Activated naive CD8-positive, alpha-beta T cell (primary cell): ENCODE results near the gene ARFGAP3.
A peak's percentile ranks its signal among the peaks of the same experiment; 100 is the strongest.

Experiments used
- H3K27ac Mint-ChIP-seq: one replicate; pipeline ENCODE4 v1.8.0; 2021; ENCODE audit warnings: mixed read lengths
- H3K27me3 Mint-ChIP-seq: one replicate; pipeline ENCODE4 v1.8.0; 2021; ENCODE audit warnings: mixed read lengths
- H3K36me3 Mint-ChIP-seq: one replicate; pipeline ENCODE4 v1.8.0; 2021; ENCODE audit warnings: mixed read lengths
- H3K4me1 Mint-ChIP-seq: one replicate; pipeline ENCODE4 v1.8.0; 2021; ENCODE audit warnings: low read depth, mixed read lengths
- H3K4me3 Mint-ChIP-seq: one replicate; pipeline ENCODE4 v1.8.0; 2021; ENCODE audit warnings: mild to moderate bottlenecking, mixed read lengths
- H3K9me3 Mint-ChIP-seq: one replicate; pipeline ENCODE4 v1.8.0; 2021; ENCODE audit warnings: low read depth, mixed read lengths

Gene ARFGAP3

GRCh38 chr22:42856865-42857704 lies at the start of gene ARFGAP3:
TSS of gene ARFGAP3 (minus strand) at chr22:42857273. CDS start at chr22:42857182, 91 bp downstream.
- Mint-ChIP-seq H3K4me3 (peak within 1 kb of the TSS; percentile 89), H3K27ac (peak within 1 kb of the TSS; percentile 90), H3K9me3 (no peaks in the 10 kb centered on the region), H3K27me3 (no peaks in the 10 kb centered on the region), H3K4me1 (peaks cover 13% of the 10 kb centered on the region), H3K36me3 (peaks cover 3% of the 10 kb centered on the region)

- Mint-ChIP-seq H3K36me3 (no peaks in the 10 kb centered on the region), H3K27me3 (no peaks in the 10 kb centered on the region), H3K27ac (no peak overlapping the region)
Measured at GRCh38 chr22:42905702-42906183, 48.7 kb upstream of the ARFGAP3 start.

DNA sequence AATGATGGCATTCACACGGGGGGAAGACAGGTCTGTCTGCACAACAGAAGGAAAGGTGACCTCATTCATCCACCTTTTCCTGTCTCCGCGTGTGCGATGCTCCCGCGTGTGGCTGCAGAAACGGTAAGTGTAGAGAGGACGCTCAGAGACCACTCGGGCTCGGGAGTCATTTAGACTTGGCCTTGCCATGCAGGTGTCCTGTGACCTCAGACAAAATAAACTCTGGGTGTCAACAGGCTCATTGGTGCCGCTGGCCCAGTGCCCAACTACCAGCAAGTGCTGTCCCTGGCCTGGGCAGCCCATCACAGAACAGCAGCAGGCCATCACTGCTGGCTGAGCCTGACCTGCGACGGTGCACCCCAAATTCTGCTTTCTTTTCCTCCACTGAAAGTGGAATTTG lies 48.1 kb upstream of the ARFGAP3 start:
- Mint-ChIP-seq H3K4me3 (no peak overlapping the region), H3K4me1 (no peaks in the 10 kb centered on the region), H3K27me3 (no peaks in the 10 kb centered on the region), H3K9me3 (no peaks in the 10 kb centered on the region), H3K36me3 (no peaks in the 10 kb centered on the region), H3K27ac (no peak overlapping the region)

More at GRCh38 chr22:42905702-42906183, 48.7 kb upstream of the ARFGAP3 start:
- Mint-ChIP-seq H3K9me3 (no peaks in the 10 kb centered on the region), H3K4me1 (no peaks in the 10 kb centered on the region), H3K4me3 (no peak overlapping the region)

- no peaks in the 10 kb centered on the region for H3K27me3 Mint-ChIP-seq
- H3K4me3 Mint-ChIP-seq: no peak overlapping the region
Measured at GRCh38 chr22:42904050-42904449, 47.0 kb upstream of the ARFGAP3 start.

GRCh38 chr22:42902875-42903510 lies 45.9 kb upstream of the ARFGAP3 start:
- H3K27ac Mint-ChIP-seq: no peak overlapping the region
- H3K36me3 Mint-ChIP-seq: no peaks in the 10 kb centered on the region
- H3K4me1 Mint-ChIP-seq: peaks cover 3% of the 10 kb centered on the region
- no peaks in the 10 kb centered on the region for H3K27me3 Mint-ChIP-seq
- no peak overlapping the region for H3K4me3 Mint-ChIP-seq
- H3K9me3 Mint-ChIP-seq: no peaks in the 10 kb centered on the region

More at GRCh38 chr22:42904050-42904449, 47.0 kb upstream of the ARFGAP3 start:
- peaks cover 3% of the 10 kb centered on the region for H3K4me1 Mint-ChIP-seq
- no peak overlapping the region for H3K27ac Mint-ChIP-seq
- no peaks in the 10 kb centered on the region for H3K36me3 Mint-ChIP-seq
- H3K9me3 Mint-ChIP-seq: no peaks in the 10 kb centered on the region

- no peak overlapping the region for H3K27ac Mint-ChIP-seq
- H3K9me3 Mint-ChIP-seq: no peaks in the 10 kb centered on the region
- no peaks in the 10 kb centered on the region for H3K36me3 Mint-ChIP-seq
- H3K27me3 Mint-ChIP-seq: no peaks in the 10 kb centered on the region
- H3K4me3 Mint-ChIP-seq: no peak overlapping the region
- H3K4me1 Mint-ChIP-seq: peaks cover 6% of the 10 kb centered on the region
Measured at GRCh38 chr22:42901790-42902508, 44.9 kb upstream of the ARFGAP3 start.

DNA sequence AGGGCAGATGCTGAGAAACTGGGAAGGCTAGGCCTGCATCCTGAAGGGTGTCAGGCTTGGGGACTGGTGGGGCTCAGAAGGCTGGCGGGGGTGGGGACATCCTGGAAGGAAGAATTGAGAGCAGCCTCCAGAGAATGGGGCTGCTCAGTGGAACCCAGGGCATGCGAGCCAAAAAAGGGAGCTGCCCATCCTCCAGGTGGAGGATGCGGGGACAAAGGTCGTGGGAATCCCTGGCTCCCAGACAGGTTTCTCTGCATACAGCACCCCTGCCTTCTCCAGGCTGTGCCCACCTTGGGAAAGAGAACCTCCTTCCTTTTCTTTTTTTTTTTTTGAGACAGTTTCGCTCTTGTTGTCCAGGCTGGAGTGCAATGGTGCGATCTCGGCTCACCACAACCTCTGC lies 40.9 kb upstream of the ARFGAP3 start:
- Mint-ChIP-seq H3K4me1 (peaks cover 37% of the 10 kb centered on the region), H3K9me3 (no peaks in the 10 kb centered on the region), H3K36me3 (no peaks in the 10 kb centered on the region), H3K27me3 (no peaks in the 10 kb centered on the region), H3K27ac (no peak overlapping the region), H3K4me3 (no peak overlapping the region)

- peaks cover 37% of the 10 kb centered on the region for H3K4me1 Mint-ChIP-seq
Measured at GRCh38 chr22:42895541-42895981, 38.5 kb upstream of the ARFGAP3 start.

DNA sequence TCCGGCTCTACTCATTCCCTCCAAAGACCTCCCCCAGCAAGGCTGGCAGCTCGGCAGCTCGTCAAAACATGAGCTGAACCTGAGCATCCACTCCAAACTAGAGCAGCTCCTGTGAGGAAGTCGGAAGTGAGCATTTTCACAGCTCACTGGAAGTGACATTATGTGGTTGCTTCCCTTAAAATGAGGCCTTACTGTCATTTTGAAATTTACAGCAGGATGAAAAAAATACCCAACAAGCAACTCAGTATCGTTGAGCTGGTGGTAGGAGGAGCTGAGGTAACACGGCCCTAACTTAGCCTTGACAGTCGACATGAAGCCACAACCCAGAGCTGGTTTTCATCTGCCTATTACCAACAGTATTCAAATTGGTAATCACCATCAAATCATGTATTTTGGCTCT lies 38.0 kb upstream of the ARFGAP3 start:
- H3K36me3 Mint-ChIP-seq: no peaks in the 10 kb centered on the region
- no peaks in the 10 kb centered on the region for H3K27me3 Mint-ChIP-seq
- peak overlapping the region; percentile 65 for H3K27ac Mint-ChIP-seq
- no peaks in the 10 kb centered on the region for H3K9me3 Mint-ChIP-seq
- peaks cover 37% of the 10 kb centered on the region for H3K4me1 Mint-ChIP-seq
- H3K4me3 Mint-ChIP-seq: peak overlapping the region; percentile 12

More at GRCh38 chr22:42895541-42895981, 38.5 kb upstream of the ARFGAP3 start:
- H3K36me3 Mint-ChIP-seq: no peaks in the 10 kb centered on the region
- H3K9me3 Mint-ChIP-seq: no peaks in the 10 kb centered on the region
- H3K27ac Mint-ChIP-seq: peak overlapping the region; percentile 19
- H3K27me3 Mint-ChIP-seq: no peaks in the 10 kb centered on the region
- peak overlapping the region; percentile 12 for H3K4me3 Mint-ChIP-seq

- no peak overlapping the region for H3K4me3 Mint-ChIP-seq
- no peak overlapping the region for H3K27ac Mint-ChIP-seq
- H3K27me3 Mint-ChIP-seq: no peaks in the 10 kb centered on the region
- H3K9me3 Mint-ChIP-seq: no peaks in the 10 kb centered on the region
- H3K4me1 Mint-ChIP-seq: peaks cover 37% of the 10 kb centered on the region
- peaks cover 3% of the 10 kb centered on the region for H3K36me3 Mint-ChIP-seq
Measured at GRCh38 chr22:42893371-42894150, 36.5 kb upstream of the ARFGAP3 start.

DNA sequence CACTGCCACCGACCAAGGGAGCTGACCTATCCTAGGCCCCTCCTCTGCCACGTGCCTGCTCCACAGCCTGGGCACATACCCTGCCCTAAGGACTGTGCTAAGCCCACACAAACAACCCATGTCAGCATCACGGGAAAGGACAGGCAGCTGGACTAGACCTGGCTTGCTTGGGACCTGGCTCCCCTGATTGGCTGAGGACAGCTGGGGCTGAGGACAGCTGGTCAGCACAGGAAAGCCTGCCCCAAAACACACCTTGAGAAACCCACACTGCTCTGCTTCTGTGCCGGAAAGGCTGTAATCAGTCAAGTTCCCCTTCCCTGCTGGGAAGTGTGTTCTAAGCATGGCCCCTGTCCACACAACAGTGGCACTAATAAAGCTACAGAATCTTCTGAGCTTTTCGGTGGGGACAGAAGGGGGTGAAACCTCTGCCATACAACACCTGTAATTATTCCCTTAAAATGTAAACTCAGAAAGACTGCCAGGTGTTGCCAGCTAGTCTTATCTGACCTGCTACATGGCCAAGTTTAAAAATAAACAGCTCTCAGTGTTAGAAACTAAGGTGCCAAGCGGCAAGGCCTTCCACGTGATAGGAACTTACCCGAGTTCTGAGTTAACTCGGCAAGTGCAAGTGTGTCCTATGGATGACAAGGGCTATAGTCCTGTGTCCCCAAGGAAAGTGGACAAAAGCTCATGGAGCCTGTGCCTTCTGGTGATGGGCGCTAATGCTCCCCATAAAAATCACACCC lies 35.7 kb upstream of the ARFGAP3 start:
- Mint-ChIP-seq H3K9me3 (no peaks in the 10 kb centered on the region), H3K4me3 (no peak overlapping the region), H3K36me3 (peaks cover 6% of the 10 kb centered on the region), H3K4me1 (peaks cover 37% of the 10 kb centered on the region), H3K27ac (no peak overlapping the region), H3K27me3 (no peaks in the 10 kb centered on the region)

DNA sequence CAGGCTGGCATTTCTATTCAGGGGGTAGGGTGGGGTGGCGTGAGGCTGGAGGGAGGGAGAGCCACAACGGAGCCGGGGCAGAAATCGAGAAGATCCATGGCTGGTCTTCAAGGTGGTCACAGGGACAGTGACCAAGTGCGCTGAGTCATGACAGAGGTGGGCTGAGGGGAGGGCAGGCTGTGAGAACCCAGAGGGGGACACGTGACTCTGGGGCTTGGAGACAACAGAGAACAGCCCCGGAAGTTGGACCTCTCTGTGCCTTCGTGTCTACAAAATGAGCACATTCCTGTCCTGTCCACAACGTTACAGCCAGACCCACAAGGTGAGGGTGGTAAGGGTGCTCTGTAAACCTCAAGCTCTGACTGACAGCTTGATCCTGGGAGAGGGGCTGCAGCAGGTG lies 35.1 kb upstream of the ARFGAP3 start:
- no peaks in the 10 kb centered on the region for H3K9me3 Mint-ChIP-seq
- no peak overlapping the region for H3K27ac Mint-ChIP-seq
- H3K4me3 Mint-ChIP-seq: no peak overlapping the region
- peaks cover 33% of the 10 kb centered on the region for H3K4me1 Mint-ChIP-seq
- H3K27me3 Mint-ChIP-seq: no peaks in the 10 kb centered on the region
- H3K36me3 Mint-ChIP-seq: peaks cover 6% of the 10 kb centered on the region

- H3K4me1 Mint-ChIP-seq: peaks cover 32% of the 10 kb centered on the region
- no peak overlapping the region for H3K4me3 Mint-ChIP-seq
- no peaks in the 10 kb centered on the region for H3K9me3 Mint-ChIP-seq
- peaks cover 6% of the 10 kb centered on the region for H3K36me3 Mint-ChIP-seq
- H3K27me3 Mint-ChIP-seq: no peaks in the 10 kb centered on the region
- no peak overlapping the region for H3K27ac Mint-ChIP-seq
Measured at GRCh38 chr22:42891696-42892095, 34.6 kb upstream of the ARFGAP3 start.

DNA sequence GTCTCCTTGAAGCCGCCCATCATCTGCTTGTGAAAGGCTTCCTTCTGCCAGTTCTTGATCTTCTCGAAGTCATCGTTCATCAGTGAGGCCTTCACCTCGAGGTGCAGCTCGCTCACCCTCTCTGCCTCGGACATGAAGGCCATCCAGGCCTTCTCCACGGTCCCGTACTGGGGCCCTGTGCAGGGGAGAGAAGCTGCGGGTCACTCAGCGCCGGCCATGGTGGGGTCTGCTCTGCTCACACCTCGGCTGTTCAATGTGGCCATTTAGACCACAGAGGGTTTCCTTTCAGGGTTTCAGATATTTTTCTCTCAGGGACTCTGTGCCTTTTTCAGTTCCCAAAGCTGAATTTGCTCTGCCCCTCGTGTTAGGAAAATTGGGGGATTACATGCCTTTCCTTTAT lies 33.9 kb upstream of the ARFGAP3 start:
- Mint-ChIP-seq H3K27me3 (no peaks in the 10 kb centered on the region), H3K4me3 (no peak overlapping the region), H3K36me3 (peaks cover 6% of the 10 kb centered on the region), H3K9me3 (no peaks in the 10 kb centered on the region), H3K4me1 (peaks cover 26% of the 10 kb centered on the region), H3K27ac (no peak overlapping the region)
